ENCODE measurements around the gene FLNC.

GRCh38 chr7:128830231-128831177 is at the start of gene FLNC:
- TF ChIP-seq POLR2A (IDR thresholded peaks at IDR 0.05) (no peak), CTCF (IDR thresholded peaks at IDR 0.05) (no peak)

All from testis (tissue), 2 donors.